Measurements from ENCODE around the gene CCDC9.

- TF ChIP-seq EZH2 (conservative IDR thresholded peaks at IDR 0.05; ENCODE audit: low read depth, low read length) (no peak), FOXA1 (IDR thresholded peaks at IDR 0.05) (no peak), FOXA1 (CRISPR knock-in tag; IDR thresholded peaks at IDR 0.05) (no peak), POLR2A (IDR thresholded peaks at IDR 0.05; ENCODE audit: insufficient read depth in 1 of 2, low read depth in 2 of 2, low read length in 2 of 2) (peak; percentile 56 to 82), HOMEZ (CRISPR knock-in tag; IDR thresholded peaks at IDR 0.05; ENCODE audit: low read depth) (no peak)
These were observed 1.3 kb downstream of the CCDC9 start for GRCh38 chr19:47257411-47258169.
